Sigmoid colon (tissue), 4 donors: ENCODE data around the gene CCSER1.

Experiments used
- CTCF ChIP-seq, 4 experiments: fragments of 450-650 bp in 3 of 4; fragments of 200-600 bp in 1 of 4; IDR thresholded peaks; one replicate each; pipeline ENCODE4 v1.5.1; 2016 to 2019; ENCODE audit warnings: antibody characterized with exemption in 4 of 4, mild to moderate bottlenecking in 3 of 4, moderate library complexity in 2 of 4
- EP300 ChIP-seq, 4 donors: sonication (generic); formaldehyde crosslinking; IDR thresholded peaks; one replicate each; pipeline ENCODE4 v1.6.1; 2017; ENCODE audit warnings: antibody characterized with exemption in 4 of 4

- TF ChIP-seq CTCF (IDR thresholded peaks at IDR 0.05) (no peak), EP300 (IDR thresholded peaks at IDR 0.05) (no peak)
Observed at GRCh38 chr4:91268913-91269312, 1141.7 kb downstream of the CCSER1 start.
